HepG2 (cell line): Measurements from ENCODE around the gene USB1. TPM values are rescaled to one million over a fixed set of nuclear protein-coding genes. Genes with fewer than 3 reads are reported as not detected.

Experiments
- ATAC-seq: fragments of 200-7000 bp; cut with Tn5 transposase; 3 replicates; pipeline ENCODE4 v1.9.1; 2020; ENCODE audit warnings: mild to moderate bottlenecking, moderate library complexity
- BruUV-seq: library from RNA; stranded (reverse); fragments of 400-500 nt; replicated peaks from 2 replicates; lab custom pipeline; 2021; lab: Mats Ljungman, UMichigan
- CTCF ChIA-PET: fragments of 300-600 bp; formaldehyde crosslinking; extraction: SDS; loops from one replicate; lab custom pipeline; 2021; ENCODE audit warnings: low total read pairs, inconsistent platforms, low intra/inter-chr PET ratio; lab: Yijun Ruan, JAX
- POLR2A ChIA-PET: fragments of 350-600 bp; sonication (Branson Sonifier 250); formaldehyde crosslinking; loops from one replicate; lab custom pipeline; 2020; ENCODE audit warnings: antibody characterized with exemption, inconsistent platforms; lab: Yijun Ruan, JAX
- DNase-seq: peaks from one replicate; pipeline ENCODE4 v3.0.0-alpha.2; 2015; ENCODE audit warnings: low spot score
- FAIRE-seq: peaks from 3 replicates; lab custom pipeline; 2011; peaks lifted over from hg19 to GRCh38; lab: Jason Lieb, UNC
- H2AFZ ChIP-seq: one replicate; pipeline ENCODE4 v1.6.1; 2011; ENCODE audit warnings: low read length, inconsistent platforms
- H3K27ac ChIP-seq: fragments of 300-600 bp; 3 replicates; pipeline ENCODE4 v1.8.0; 2011; ENCODE audit warnings: mixed run types, mild to moderate bottlenecking, mixed read lengths, low read length, inconsistent platforms; ENCODE audit not compliant: insufficient read depth; ENCODE audit errors: extremely low read length
- H3K27me3 ChIP-seq, 2 experiments: fragments of 200-600 bp in 1 of 2; 2 replicates in 1 of 2; 3 replicates in 1 of 2; pipeline versions ENCODE4 v1.6.0 to v1.8.0; 2011; ENCODE audit warnings: low read length in 2 of 2, mild to moderate bottlenecking in 2 of 2, moderate library complexity in 2 of 2, inconsistent platforms in 1 of 2; ENCODE audit not compliant: insufficient read depth in 2 of 2, control insufficient read depth in 1 of 2
- H3K36me3 ChIP-seq, 2 experiments: fragments of 200-600 bp in 1 of 2; replicated peaks in 1 of 2; 2 replicates in 1 of 2; 3 replicates in 1 of 2; pipeline versions ENCODE4 v1.5.1 to v1.8.0; 2011; ENCODE audit warnings: low read length in 2 of 2, inconsistent platforms in 1 of 2; ENCODE audit not compliant: insufficient read depth in 2 of 2, control insufficient read depth in 1 of 2
- H3K4me1 ChIP-seq: 2 replicates; pipeline ENCODE4 v1.5.1; 2012; ENCODE audit warnings: low read length, inconsistent platforms; ENCODE audit not compliant: insufficient read depth
- H3K4me2 ChIP-seq: 2 replicates; pipeline ENCODE4 v1.6.0; 2011; ENCODE audit warnings: low read depth, low read length, inconsistent platforms
- H3K4me3 ChIP-seq, 3 experiments: fragments of 200-600 bp in 1 of 3; sonication (generic), shearing (Covaris generic) in 1 of 3; replicated peaks in 1 of 3; 2 replicates each; pipeline ENCODE4 v1.5.1; 2011 to 2016; ENCODE audit warnings: low read length in 3 of 3, inconsistent platforms in 2 of 3, low read depth in 2 of 3, mild to moderate bottlenecking in 2 of 3, control low read depth in 1 of 3, mixed read lengths in 1 of 3; ENCODE audit not compliant: insufficient read depth in 1 of 3
- H3K79me2 ChIP-seq: one replicate; pipeline ENCODE4 v1.6.1; 2011; ENCODE audit warnings: low read length, inconsistent platforms; ENCODE audit not compliant: insufficient read depth
- H3K9ac ChIP-seq: 2 replicates; pipeline ENCODE4 v1.6.0; 2011; ENCODE audit warnings: mild to moderate bottlenecking, low read depth, low read length, inconsistent platforms; ENCODE audit not compliant: insufficient read depth
- H3K9me3 ChIP-seq: 2 replicates; pipeline ENCODE4 v1.5.1; 2012; ENCODE audit warnings: mild to moderate bottlenecking, low read length
- H4K20me1 ChIP-seq: 2 replicates; pipeline ENCODE4 v1.6.0; 2011; ENCODE audit warnings: inconsistent platforms, mild to moderate bottlenecking, low read length, moderate library complexity; ENCODE audit not compliant: insufficient read depth
- ADNP ChIP-seq: sonication (generic); formaldehyde crosslinking; IDR thresholded peaks from 2 replicates; pipeline ENCODE4 v1.4.0; 2020; ENCODE audit warnings: missing genetic modification reagents
- MED1 ChIP-seq: sonication (generic); formaldehyde crosslinking; IDR thresholded peaks from 2 replicates; pipeline ENCODE4 v1.4.0; 2020; ENCODE audit warnings: missing genetic modification reagents
- NR3C1 ChIP-seq: sonication (generic); formaldehyde crosslinking; IDR thresholded peaks from 2 replicates; pipeline ENCODE4 v1.4.0; 2020; ENCODE audit warnings: missing genetic modification reagents
- PITX1 ChIP-seq: sonication (generic); formaldehyde crosslinking; IDR thresholded peaks from 2 replicates; pipeline ENCODE4 v1.5.1; 2020; ENCODE audit warnings: mild to moderate bottlenecking, missing genetic modification reagents
- POLR2A ChIP-seq, 2 experiments: IDR thresholded peaks; 2 replicates each; pipeline ENCODE4 v1.6.1; 2011; ENCODE audit warnings: low read depth in 2 of 2, low read length in 2 of 2, mild to moderate bottlenecking in 1 of 2, moderate library complexity in 1 of 2; ENCODE audit not compliant: insufficient read depth in 1 of 2
- STAG1 ChIP-seq: sonication (generic); formaldehyde crosslinking; IDR thresholded peaks from 2 replicates; pipeline ENCODE4 v1.4.0; 2020; ENCODE audit warnings: missing genetic modification reagents
- TCF12 ChIP-seq, 2 experiments: fragments of 450-650 bp in 1 of 2; sonication (generic) in 1 of 2; formaldehyde crosslinking in 1 of 2; IDR thresholded peaks; 2 replicates each; pipeline versions ENCODE4 v1.6.1 to v1.8.0; 2017 to 2022; ENCODE audit warnings: antibody characterized with exemption in 1 of 2, mild to moderate bottlenecking in 1 of 2, missing genetic modification reagents in 1 of 2, moderate library complexity in 1 of 2
- XBP1 ChIP-seq: sonication (generic); formaldehyde crosslinking; IDR thresholded peaks from 2 replicates; pipeline ENCODE4 v1.5.0; 2020; ENCODE audit warnings: missing genetic modification reagents
- ZIK1 ChIP-seq: sonication (generic); formaldehyde crosslinking; IDR thresholded peaks from 2 replicates; pipeline ENCODE4 v1.5.0; 2020; ENCODE audit warnings: mild to moderate bottlenecking, low read depth, missing genetic modification reagents, borderline replicate concordance
- ZNF17 ChIP-seq: sonication (generic); formaldehyde crosslinking; IDR thresholded peaks from 2 replicates; pipeline ENCODE4 v1.5.0; 2020; ENCODE audit warnings: mild to moderate bottlenecking, missing genetic modification reagents
- ZNF432 ChIP-seq: sonication (generic); formaldehyde crosslinking; IDR thresholded peaks from 2 replicates; pipeline ENCODE4 v1.5.0; 2020; ENCODE audit warnings: missing genetic modification reagents, mild to moderate bottlenecking, borderline replicate concordance
- ZNF546 ChIP-seq: sonication (generic); formaldehyde crosslinking; conservative IDR thresholded peaks from 2 replicates; pipeline ENCODE4 v1.8.1; 2023; ENCODE audit warnings: mild to moderate bottlenecking, missing genetic modification reagents
- ZNF562 ChIP-seq: sonication (generic); formaldehyde crosslinking; IDR thresholded peaks from 2 replicates; pipeline ENCODE4 v1.8.0; 2022; ENCODE audit warnings: missing genetic modification reagents, borderline replicate concordance
- ZNF747 ChIP-seq: sonication (generic); formaldehyde crosslinking; IDR thresholded peaks from 2 replicates; pipeline ENCODE4 v1.8.1; 2023; ENCODE audit warnings: missing genetic modification reagents, mild to moderate bottlenecking, borderline replicate concordance
- WGBS: methylation state at CpG from one replicate; pipeline ENCODE4 v1.1.6; 2017; ENCODE audit warnings: low lambda C conversion rate; 5-methylcytosine and 5-hydroxymethylcytosine counted together
- in situ Hi-C: cut with HindIII; loops from 2 replicates; pipeline ENCODE4 v1.10.0; 2017; ENCODE audit warnings: low pct_unique_long_range_greater_than_20kb; ENCODE audit not compliant: extremely low pct_ligation_motif_present
- intact Hi-C: fragments of 100-400 bp; cut with micrococcal nuclease; formaldehyde crosslinking; loops from one replicate; pipeline ENCODE4 v1.10.0; 2022; ENCODE audit not compliant: unreplicated experiment
- polyA plus RNA-seq, 8 experiments: library from polyadenylated mRNA; depleted of rRNA in 3 of 8; stranded (reverse) in 7 of 8; unstranded in 1 of 8; fragments of >200 nt; fragmentation: Illumina TruSeq in 4 of 8; extraction: Trizol in 4 of 8; gene quantifications; 2 replicates each; pipeline versions ENCODE4 v1.2.1 to v1.2.3, GENCODE V29; 2011 to 2016; ENCODE audit warnings: low read depth in 4 of 8, missing spikeins in 1 of 8, mixed read lengths in 1 of 8; ENCODE audit not compliant: insufficient read depth in 1 of 8
- total RNA-seq, 5 experiments: library from RNA; depleted of rRNA; stranded (reverse); fragments of >200 nt; fragmentation: Illumina TruSeq; extraction: Trizol; gene quantifications; 2 replicates each; pipeline ENCODE4 v1.2.3, GENCODE V29; 2016; ENCODE audit warnings: low read depth in 1 of 5
- TF ChIP-seq, protein P1 (sequence below): sonication (generic); formaldehyde crosslinking; IDR thresholded peaks from 2 replicates; pipeline ENCODE4 v1.5.1; 2020; ENCODE audit warnings: missing genetic modification reagents, mild to moderate bottlenecking, borderline replicate concordance
- TF ChIP-seq, protein P2 (sequence below): sonication (generic); formaldehyde crosslinking; IDR thresholded peaks from 2 replicates; pipeline ENCODE4 v1.5.0; 2020; ENCODE audit warnings: missing genetic modification reagents
- TF ChIP-seq, protein P3 (sequence below): sonication (generic); formaldehyde crosslinking; IDR thresholded peaks from 2 replicates; pipeline ENCODE4 v1.8.1; 2023; ENCODE audit warnings: missing genetic modification reagents, mild to moderate bottlenecking, borderline replicate concordance
- TF ChIP-seq, protein P4 (sequence below): IDR thresholded peaks from 2 replicates; pipeline ENCODE4 v1.6.1; 2016
- TF ChIP-seq, protein P5 (sequence below): sonication (generic); formaldehyde crosslinking; IDR thresholded peaks from 2 replicates; pipeline ENCODE4 v1.4.0; 2020; ENCODE audit warnings: low read depth, mild to moderate bottlenecking, missing genetic modification reagents

Gene USB1
- total and polyA plus RNA-seq, 2 of the 13 experiments (the other 11 are each of a cell fraction or from before 2014, with no cell fraction given), result 16.7 to 65.4 TPM

DNA sequence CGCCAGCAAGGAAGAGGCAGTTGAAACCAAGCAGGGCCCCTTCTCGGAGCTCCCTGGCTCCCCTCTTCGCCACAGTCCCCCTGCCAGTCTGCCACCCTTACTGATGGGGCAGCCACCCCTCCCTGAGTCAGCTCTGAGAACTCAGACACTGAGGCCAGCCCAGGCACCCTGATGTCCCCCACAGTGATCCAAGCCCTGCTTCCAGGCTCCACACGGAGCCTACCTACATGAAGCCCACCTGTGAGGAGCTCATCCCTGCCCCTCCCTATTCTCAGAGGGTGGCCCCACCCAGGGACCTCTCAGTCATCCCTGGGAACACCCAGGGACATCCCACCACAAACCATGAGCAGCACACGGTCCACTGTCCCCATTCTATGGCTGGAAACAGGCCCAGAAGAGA is 39.2 kb upstream of the USB1 start (continued):
- TF ChIP-seq, protein P1, sequence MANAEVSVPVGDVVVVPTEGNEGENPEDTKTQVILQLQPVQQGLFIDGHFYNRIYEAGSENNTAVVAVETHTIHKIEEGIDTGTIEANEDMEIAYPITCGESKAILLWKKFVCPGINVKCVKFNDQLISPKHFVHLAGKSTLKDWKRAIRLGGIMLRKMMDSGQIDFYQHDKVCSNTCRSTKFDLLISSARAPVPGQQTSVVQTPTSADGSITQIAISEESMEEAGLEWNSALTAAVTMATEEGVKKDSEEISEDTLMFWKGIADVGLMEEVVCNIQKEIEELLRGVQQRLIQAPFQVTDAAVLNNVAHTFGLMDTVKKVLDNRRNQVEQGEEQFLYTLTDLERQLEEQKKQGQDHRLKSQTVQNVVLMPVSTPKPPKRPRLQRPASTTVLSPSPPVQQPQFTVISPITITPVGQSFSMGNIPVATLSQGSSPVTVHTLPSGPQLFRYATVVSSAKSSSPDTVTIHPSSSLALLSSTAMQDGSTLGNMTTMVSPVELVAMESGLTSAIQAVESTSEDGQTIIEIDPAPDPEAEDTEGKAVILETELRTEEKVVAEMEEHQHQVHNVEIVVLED (CRISPR knock-in tag), result no peak
- TF ChIP-seq, protein P2, sequence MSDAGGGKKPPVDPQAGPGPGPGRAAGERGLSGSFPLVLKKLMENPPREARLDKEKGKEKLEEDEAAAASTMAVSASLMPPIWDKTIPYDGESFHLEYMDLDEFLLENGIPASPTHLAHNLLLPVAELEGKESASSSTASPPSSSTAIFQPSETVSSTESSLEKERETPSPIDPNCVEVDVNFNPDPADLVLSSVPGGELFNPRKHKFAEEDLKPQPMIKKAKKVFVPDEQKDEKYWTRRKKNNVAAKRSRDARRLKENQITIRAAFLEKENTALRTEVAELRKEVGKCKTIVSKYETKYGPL (CRISPR knock-in tag), result no peak
- TF ChIP-seq ZNF17 (CRISPR knock-in tag) (no peak), PITX1 (CRISPR knock-in tag) (no peak), POLR2A (IDR thresholded peaks at IDR 0.05; ENCODE audit: insufficient read depth in 1 of 2, low read depth in 2 of 2, low read length in 2 of 2) (no peak), ZNF546 (CRISPR knock-in tag) (no peak), TCF12 (IDR thresholded peaks at IDR 0.05) (no peak), TCF12 (CRISPR knock-in tag; IDR thresholded peaks at IDR 0.05) (no peak)
- TF ChIP-seq, protein P3, sequence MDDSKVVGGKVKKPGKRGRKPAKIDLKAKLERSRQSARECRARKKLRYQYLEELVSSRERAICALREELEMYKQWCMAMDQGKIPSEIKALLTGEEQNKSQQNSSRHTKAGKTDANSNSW (CRISPR knock-in tag), result no peak
- TF ChIP-seq, protein P4, sequence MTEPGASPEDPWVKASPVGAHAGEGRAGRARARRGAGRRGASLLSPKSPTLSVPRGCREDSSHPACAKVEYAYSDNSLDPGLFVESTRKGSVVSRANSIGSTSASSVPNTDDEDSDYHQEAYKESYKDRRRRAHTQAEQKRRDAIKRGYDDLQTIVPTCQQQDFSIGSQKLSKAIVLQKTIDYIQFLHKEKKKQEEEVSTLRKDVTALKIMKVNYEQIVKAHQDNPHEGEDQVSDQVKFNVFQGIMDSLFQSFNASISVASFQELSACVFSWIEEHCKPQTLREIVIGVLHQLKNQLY (CRISPR knock-in tag), result no peak

DNA sequence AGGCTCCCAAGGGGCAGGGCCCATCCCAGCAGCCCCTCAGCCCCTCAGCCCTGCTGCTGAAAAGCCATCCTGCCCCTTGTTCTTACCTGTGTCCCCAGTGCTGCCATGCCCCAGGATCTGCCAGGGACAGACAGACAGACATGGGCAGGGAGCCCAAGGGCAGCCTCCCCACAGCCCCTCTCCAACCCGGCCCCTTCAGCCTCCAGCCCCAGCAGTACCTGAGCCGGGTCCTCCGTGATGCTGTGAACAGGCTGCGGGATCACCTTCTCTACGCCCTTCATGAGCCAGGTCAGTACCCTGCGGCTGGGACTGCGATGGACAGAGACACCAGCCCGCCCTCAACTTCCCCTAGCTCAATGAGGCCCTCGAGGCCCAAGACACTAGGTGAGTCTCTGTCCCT is 38.5 kb upstream of the USB1 start:
- Histone ChIP-seq H3K9ac (no peak overlapping the region), H3K4me3 (no peak overlapping the region), H3K27ac (no peak overlapping the region), H3K27me3 (peaks cover 4 to 52% of the 10 kb centered on the region in 2 experiments; a peak in 3 of 5 replicates), H4K20me1 (no peaks in the 10 kb centered on the region), H3K36me3 (no peaks in the 10 kb centered on the region), H3K4me2 (no peak overlapping the region), H3K9me3 (no peaks in the 10 kb centered on the region), H3K79me2 (no peaks in the 10 kb centered on the region), H2AFZ (no peak overlapping the region), H3K4me1 (peaks cover 6% of the 10 kb centered on the region)
- in situ Hi-C loops (no loop called here), intact Hi-C loops (no loop called here)
- DNase-seq (no peak), FAIRE-seq (no peak), ATAC-seq (peak; percentile 9; the same call in 2 of the 3 replicates)
- CTCF ChIA-PET, result no interaction called here
- no TSS peak for BruUV-seq
- 17% methylated on average over 9 of the region's 9 CpGs for WGBS
- POLR2A ChIA-PET, result no interaction called here
- TF ChIP-seq STAG1 (CRISPR knock-in tag) (no peak), ADNP (CRISPR knock-in tag) (no peak), ZNF432 (CRISPR knock-in tag) (no peak), XBP1 (CRISPR knock-in tag) (no peak), ZNF747 (CRISPR knock-in tag) (no peak), ZIK1 (no peak), ZNF562 (CRISPR knock-in tag) (no peak), MED1 (CRISPR knock-in tag) (no peak), NR3C1 (no peak)
- TF ChIP-seq, protein P5, sequence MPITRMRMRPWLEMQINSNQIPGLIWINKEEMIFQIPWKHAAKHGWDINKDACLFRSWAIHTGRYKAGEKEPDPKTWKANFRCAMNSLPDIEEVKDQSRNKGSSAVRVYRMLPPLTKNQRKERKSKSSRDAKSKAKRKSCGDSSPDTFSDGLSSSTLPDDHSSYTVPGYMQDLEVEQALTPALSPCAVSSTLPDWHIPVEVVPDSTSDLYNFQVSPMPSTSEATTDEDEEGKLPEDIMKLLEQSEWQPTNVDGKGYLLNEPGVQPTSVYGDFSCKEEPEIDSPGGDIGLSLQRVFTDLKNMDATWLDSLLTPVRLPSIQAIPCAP (CRISPR knock-in tag), result no peak
